HL-60 (cell line): ENCODE measurements around the gene PRDX2.

ENCODE experiments used
- DNase-seq, 2 experiments: peaks; one replicate each; pipeline ENCODE4 v3.0.0-alpha.2; 2010 to 2020; ENCODE audit warnings: low read depth in 1 of 2, low spot score in 1 of 2
- H3K27ac ChIP-seq: fragments of 250-450 bp; sonication (Bioruptor Pico); replicated peaks from 2 replicates; pipeline ENCODE4 v1.5.1; 2020; ENCODE audit warnings: mild to moderate bottlenecking, moderate library complexity
- H3K27me3 ChIP-seq: fragments of 250-450 bp; sonication (Bioruptor Pico); 2 replicates; pipeline ENCODE4 v1.5.1; 2021; ENCODE audit warnings: mild to moderate bottlenecking, moderate library complexity; ENCODE audit not compliant: insufficient read depth, poor library complexity, severe bottlenecking
- H3K4me3 ChIP-seq: replicated peaks from 2 replicates; pipeline ENCODE4 v1.5.1; 2011; ENCODE audit warnings: mild to moderate bottlenecking, control low read depth, low read length; ENCODE audit not compliant: insufficient read depth
- CTCF ChIP-seq: IDR thresholded peaks from one replicate; pipeline ENCODE4 v1.5.1; 2011; ENCODE audit warnings: low read length, control low read depth, inconsistent platforms; ENCODE audit not compliant: insufficient read depth
- GABPA ChIP-seq: IDR thresholded peaks from 2 replicates; pipeline ENCODE4 v1.6.1; 2012; ENCODE audit warnings: low read depth
- POLR2AphosphoS5 ChIP-seq: IDR thresholded peaks from 2 replicates; pipeline ENCODE4 v1.6.1; 2012; ENCODE audit warnings: low read depth
- REST ChIP-seq: IDR thresholded peaks from 2 replicates; pipeline ENCODE4 v1.6.1; 2012; ENCODE audit warnings: low read depth; ENCODE audit not compliant: insufficient replicate concordance
- SPI1 ChIP-seq: IDR thresholded peaks from 2 replicates; pipeline ENCODE4 v1.6.1; 2012; ENCODE audit warnings: low read depth, mild to moderate bottlenecking, borderline replicate concordance

The PRDX2 gene

GRCh38 chr19:12838886-12839756, 37.5 kb upstream of the PRDX2 start:
- peak overlapping the region; percentile 39 for H3K4me3 ChIP-seq
- peaks cover 76% of the 10 kb centered on the region for H3K27me3 ChIP-seq
- no peak for DNase-seq
- TF ChIP-seq REST (no peak), POLR2AphosphoS5 (no peak), GABPA (no peak), CTCF (no peak), SPI1 (no peak)
- H3K27ac ChIP-seq, result no peak overlapping the region

GRCh38 chr19:12838182-12838885, 36.7 kb upstream of the PRDX2 start, which contains the start of gene MAST1:
Gene MAST1 (plus strand): TSS chr19:12838515. CDS start chr19:12838573, 58 bp downstream.
- no peak within 1 kb of the TSS for H3K27ac ChIP-seq
- TF ChIP-seq CTCF (peak; percentile 3), REST (no peak), POLR2AphosphoS5 (no peak)
- DNase-seq, result peak; percentile 25 to 31
- peaks cover 80% of the 10 kb centered on the region for H3K27me3 ChIP-seq
- peak within 1 kb of the TSS; percentile 39 for H3K4me3 ChIP-seq

GRCh38 chr19:12837225-12837624, 35.6 kb upstream of the PRDX2 start:
- Histone ChIP-seq H3K27ac (no peak overlapping the region), H3K27me3 (peaks cover 86% of the 10 kb centered on the region), H3K4me3 (no peak overlapping the region)
- no peak for TF ChIP-seq SPI1
- no peak for DNase-seq

GRCh38 chr19:12836529-12836863, 34.9 kb upstream of the PRDX2 start:
- Histone ChIP-seq H3K4me3 (no peak overlapping the region), H3K27ac (no peak overlapping the region), H3K27me3 (peaks cover 82% of the 10 kb centered on the region)
- DNase-seq, result no peak
- TF ChIP-seq SPI1 (no peak), CTCF (no peak), REST (no peak), GABPA (no peak), POLR2AphosphoS5 (no peak)
